ENCODE measurements around the gene FBXO38.

Gene FBXO38, protein sequence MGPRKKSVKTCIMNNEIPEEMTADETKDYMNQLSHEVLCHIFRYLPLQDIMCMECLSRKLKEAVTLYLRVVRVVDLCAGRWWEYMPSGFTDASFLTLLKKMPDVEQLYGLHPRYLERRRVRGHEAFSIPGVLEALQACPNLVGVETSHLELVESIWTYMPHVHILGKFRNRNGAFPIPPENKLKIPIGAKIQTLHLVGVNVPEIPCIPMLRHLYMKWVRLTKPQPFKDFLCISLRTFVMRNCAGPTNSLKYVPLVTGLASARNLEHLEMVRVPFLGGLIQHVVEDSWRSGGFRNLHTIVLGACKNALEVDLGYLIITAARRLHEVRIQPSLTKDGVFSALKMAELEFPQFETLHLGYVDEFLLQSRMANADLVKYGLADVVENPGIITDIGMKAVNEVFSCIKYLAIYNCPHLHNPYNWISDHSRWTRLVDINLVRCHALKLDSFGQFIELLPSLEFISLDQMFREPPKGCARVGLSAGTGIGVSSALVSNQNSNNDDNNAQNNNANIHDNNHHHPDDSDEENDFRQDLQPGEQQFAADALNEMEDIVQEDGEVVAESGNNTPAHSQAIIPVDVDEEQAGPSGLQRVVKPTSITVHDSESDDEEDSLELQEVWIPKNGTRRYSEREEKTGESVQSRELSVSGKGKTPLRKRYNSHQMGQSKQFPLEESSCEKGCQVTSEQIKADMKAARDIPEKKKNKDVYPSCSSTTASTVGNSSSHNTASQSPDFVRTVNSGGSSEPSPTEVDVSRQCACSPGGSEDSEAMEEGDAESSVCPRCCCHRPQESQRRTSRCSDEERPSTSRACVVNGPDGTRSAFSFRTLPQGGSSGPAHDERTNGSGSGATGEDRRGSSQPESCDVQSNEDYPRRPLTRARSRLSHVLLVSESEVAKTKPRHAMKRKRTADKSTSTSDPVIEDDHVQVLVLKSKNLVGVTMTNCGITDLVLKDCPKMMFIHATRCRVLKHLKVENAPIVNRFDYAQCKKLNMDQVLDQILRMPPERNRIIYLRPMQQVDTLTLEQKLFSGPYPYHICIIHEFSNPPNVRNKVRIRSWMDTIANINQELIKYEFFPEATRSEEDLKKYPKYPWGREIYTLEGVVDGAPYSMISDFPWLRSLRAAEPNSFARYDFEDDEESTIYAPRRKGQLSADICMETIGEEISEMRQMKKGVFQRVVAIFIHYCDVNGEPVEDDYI

GRCh38 chr5:148383564-148384379 is at the start of gene FBXO38:
Gene FBXO38, plus strand, starts transcription at chr5:148383958. Its CDS starts 10,819 bp downstream, at chr5:148394777.
- DNase-seq, result peak; percentile 97 to 98

GRCh38 chr5:148335259-148335658 is 48.5 kb upstream of the FBXO38 start, which contains the start of gene SPINK9:
Gene SPINK9, plus strand, starts transcription at chr5:148335559. Its CDS starts 55 bp downstream, at chr5:148335614.
- no peak for DNase-seq

GRCh38 chr5:148336704-148337435 is 46.9 kb upstream of the FBXO38 start:
- DNase-seq, result no peak

- DNase-seq, result no peak
Measured at GRCh38 chr5:148342371-148343045, 41.2 kb upstream of the FBXO38 start.

GRCh38 chr5:148343046-148343407 is 40.7 kb upstream of the FBXO38 start:
- no peak for DNase-seq

DNA sequence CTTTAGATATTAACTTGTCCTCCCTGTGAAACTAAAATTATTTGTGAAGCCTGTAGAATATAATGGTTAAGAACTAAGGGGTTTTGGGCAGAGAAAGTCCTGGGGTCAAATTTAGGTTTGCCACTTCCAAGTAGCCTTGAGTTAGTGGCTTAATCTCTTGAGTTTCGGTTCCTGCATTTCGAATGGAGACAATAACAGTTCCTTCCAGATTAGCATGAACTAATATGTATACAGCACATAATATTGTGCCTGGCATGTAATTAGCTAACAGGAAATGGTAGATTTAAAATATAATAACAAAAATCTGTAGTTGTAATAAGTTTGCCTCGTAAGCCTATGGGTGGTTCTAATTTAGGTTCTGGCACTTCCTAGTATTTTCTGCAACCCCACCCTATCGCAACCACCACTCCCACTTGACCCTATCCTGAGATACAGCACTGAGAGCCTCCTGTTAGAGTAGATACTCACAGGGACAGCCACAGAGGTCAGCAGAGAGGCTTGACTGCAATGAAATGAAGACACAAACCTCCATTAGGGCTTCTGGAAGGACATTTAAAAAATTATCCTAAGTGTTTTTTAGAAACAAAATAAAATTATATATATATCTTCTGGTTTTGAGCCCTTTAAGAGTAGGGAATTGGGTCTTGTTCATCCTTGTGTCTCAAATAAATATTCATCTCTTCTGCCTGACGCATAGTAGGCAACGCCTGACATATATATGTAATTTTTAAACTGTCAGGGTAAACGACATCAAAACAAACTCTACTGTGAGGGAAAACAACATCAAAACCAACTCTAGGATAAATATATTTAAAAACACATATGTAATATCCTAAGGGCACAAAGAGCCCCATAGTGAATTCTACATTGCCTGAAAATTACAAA is 39.9 kb upstream of the FBXO38 start:
- no peak for DNase-seq

DNA sequence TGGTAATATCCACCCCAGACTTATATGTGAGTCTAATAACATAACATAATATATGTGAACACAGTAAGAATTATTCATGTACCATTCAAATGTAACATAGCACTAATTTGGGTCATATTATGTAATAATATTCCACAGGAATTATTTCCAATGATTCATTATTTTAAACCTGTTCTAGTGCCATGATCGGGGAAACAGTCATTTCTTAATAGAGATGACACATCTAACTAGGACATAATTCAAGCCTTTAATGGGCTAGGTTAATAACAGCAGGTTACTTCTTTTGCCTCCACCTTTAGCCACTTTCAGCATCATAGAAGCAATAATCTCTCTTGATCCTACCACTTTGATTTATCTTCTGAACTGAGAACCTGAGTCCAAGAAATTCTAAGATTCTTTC is 36.1 kb upstream of the FBXO38 start:
- no peak for DNase-seq

GRCh38 chr5:148352696-148353095 is 31.1 kb upstream of the FBXO38 start:
- no peak for DNase-seq

DNA sequence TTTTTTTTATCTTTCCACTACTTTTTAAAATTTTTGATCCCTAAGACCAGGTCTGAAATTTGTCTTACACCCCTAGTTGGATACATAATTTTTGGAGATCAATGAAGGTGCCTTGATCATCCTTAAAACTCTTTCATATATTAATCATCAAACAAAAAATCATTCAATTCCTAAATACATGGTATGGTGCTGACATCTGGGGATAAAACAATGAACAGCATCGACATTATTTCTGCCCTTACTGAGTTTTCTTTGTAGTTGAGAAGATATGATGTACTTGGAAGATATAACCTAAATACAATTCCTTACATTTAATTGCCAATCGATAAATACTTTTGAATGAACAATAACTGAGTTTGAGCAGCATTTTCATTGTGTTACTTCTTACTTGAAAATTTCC is 30.1 kb upstream of the FBXO38 start:
- DNase-seq, result no peak

GRCh38 chr5:148364343-148364742 is 19.4 kb upstream of the FBXO38 start:
- no peak for DNase-seq

DNA sequence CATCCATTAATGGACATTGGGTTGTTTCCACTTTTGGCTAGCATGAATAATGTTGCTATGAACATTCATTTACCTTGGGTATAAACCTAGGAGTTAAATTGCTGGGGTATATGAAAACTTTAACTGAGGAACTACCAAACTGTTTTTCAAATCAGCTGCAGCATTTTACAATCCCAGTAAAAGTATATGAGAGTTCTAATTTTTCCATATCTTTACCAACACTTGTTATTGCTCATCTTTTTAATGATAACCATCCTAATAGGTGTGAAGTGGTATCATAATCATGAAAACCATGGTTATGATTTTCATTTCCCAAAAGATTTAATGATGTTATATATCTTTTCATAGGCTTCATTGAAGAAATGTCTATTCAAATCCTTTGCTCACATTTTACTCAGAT is 15.5 kb upstream of the FBXO38 start:
- no peak for DNase-seq

DNA sequence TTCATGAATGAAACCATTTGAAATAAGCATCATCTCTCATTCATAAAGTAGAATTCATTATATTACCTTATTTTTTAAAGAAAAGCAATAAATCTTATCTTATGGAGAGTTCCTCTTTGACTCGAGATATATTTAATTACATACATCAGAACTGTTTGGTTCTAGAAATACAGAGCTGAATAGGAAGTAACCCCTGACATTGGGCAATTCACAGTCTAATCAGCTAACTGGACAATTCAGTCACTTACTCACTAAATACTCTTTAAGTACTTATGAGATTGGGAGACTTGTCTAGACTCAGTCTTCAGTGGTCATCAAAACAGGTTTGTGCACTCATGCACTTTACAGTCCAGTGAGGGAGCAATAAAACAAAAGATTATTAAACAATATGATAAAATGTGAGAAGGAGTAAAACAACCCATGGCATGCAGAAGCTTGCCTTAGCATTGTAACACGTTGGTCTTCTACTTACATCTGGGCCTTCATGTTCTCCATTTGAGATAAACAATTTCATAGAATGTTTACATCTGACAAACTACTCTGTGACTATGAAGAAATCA is 11.5 kb upstream of the FBXO38 start:
- no peak for DNase-seq

GRCh38 chr5:148372893-148373292 is 10.9 kb upstream of the FBXO38 start:
- DNase-seq, result no peak

GRCh38 chr5:148374690-148375360 is 8.9 kb upstream of the FBXO38 start:
- peak in 1 of 2 experiments; percentile 1 for DNase-seq

- DNase-seq, result no peak
Measured at GRCh38 chr5:148376198-148376597, 7.6 kb upstream of the FBXO38 start.

- DNase-seq, result no peak
Measured at GRCh38 chr5:148378670-148379069, 5.1 kb upstream of the FBXO38 start.

DNA sequence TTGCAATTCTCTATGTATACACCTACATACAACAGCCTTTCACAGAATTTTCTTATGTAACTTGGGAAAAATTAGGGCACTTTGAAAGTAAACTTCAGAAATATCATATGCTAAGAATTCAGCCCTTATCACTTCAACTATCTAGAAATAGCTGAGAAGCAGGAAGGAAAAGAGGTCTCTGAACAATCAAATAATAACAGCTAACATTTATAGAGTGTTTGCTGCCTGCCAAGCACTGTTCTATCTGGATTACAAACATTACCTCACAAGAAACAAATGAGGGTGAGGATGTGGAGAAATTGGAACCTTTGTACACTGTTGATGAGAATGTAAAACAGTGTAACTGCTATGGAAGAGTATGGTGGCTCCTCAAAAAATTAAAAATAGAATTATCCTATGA is 4.4 kb upstream of the FBXO38 start:
- no peak for DNase-seq

GRCh38 chr5:148381906-148382305 is 1.9 kb upstream of the FBXO38 start:
- DNase-seq, result no peak

GRCh38 chr5:148382961-148383360 is 797 bp upstream of the FBXO38 start:
- DNase-seq, result no peak

Measured in activated CD4-positive, alpha-beta T cell treated with anti-CD3 and anti-CD28 coated beads, Interleukin-2, amount 50 U/mL, for 4 hours (primary cell).